NOMO-1 (cell line): Measurements from ENCODE around the gene GPR155.
"Not testable (repeated sequence)": the region's sequence is repeated elsewhere in the genome, so short reads cannot be mapped to it uniquely, and the experiment has no call there.

Experiments
- DNase-seq, 2 experiments: peaks; one replicate each; lab custom pipeline; 2025; ENCODE audit not compliant: unreplicated experiment in 2 of 2; lab: John Stamatoyannopoulos, UW

Gene GPR155

DNA sequence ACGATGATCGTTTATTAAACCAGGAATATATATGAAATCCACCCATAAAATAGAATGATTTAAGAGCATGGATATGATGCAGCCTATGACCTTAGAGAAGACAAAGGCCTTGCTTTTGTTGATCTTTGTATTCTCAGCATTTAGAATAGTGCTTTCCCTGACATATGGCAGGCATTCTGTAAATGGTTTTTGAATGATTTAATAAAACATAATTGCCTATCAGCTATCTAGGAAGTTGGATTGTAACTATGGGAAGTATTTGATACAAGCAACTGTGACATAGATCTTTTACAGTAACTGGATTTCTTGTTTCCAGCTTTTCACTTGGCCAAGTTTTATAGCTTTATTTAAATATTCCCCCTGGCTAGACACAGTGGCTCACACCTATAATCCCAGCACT is 5.1 kb upstream of the GPR155 start:
- no peak for DNase-seq

DNA sequence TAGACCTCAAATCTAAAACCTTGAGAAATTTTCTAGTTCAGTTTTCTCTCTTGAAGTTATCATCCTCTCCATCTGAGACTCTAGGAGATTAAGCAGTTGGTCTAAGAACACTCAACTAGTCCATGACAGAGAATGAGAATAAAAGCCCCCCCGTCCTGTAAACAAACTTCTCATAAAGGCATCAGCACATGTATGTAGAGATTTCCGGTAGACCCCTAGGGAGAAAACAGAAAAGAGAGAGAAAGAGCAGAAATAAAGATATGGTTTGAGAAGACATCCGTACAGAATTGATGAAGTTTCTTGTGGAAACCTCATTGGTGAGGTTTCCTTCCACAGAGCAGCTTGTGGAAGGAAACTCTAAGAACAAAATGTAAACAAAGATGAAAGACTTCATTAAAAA is 3.2 kb upstream of the GPR155 start:
- no peak for DNase-seq

DNA sequence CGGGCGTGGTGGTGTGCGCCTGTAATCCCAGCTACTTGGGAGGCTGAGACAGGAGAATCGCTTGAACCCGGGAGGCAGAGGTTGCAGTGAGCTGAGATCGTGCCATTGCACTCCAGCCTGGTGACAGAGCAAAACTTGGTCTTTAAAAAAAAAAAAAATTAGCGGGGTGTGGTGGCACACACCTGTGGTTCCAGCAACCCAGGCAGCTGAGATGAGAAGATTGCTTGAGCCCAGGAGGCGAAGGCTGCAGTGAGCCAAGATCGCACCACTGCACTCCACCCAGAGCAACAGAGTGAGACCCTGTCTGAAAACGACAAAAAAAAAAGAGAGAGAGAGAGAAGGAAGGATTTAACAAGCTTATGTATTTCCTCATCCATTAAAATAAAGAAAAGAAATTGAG is 2.7 kb upstream of the GPR155 start:
- DNase-seq: not testable (repeated sequence)

DNA sequence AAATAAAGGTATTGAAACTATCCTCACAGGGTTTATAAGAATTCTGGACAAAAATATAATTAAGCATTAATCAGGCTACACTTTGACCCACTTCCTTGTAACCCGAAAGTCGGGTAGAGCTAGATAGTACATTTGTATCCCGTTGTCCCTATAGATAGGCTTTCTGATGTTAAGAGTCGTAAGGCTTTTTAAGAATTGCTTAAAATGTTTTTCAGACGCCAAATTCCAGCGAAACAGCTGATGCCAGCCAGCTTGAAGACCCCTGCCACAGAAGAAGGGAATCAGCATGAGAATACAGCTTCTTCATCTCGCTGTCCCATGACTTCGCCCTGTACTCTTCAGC is 962 bp upstream of the GPR155 start:
- DNase-seq: no peak

DNA sequence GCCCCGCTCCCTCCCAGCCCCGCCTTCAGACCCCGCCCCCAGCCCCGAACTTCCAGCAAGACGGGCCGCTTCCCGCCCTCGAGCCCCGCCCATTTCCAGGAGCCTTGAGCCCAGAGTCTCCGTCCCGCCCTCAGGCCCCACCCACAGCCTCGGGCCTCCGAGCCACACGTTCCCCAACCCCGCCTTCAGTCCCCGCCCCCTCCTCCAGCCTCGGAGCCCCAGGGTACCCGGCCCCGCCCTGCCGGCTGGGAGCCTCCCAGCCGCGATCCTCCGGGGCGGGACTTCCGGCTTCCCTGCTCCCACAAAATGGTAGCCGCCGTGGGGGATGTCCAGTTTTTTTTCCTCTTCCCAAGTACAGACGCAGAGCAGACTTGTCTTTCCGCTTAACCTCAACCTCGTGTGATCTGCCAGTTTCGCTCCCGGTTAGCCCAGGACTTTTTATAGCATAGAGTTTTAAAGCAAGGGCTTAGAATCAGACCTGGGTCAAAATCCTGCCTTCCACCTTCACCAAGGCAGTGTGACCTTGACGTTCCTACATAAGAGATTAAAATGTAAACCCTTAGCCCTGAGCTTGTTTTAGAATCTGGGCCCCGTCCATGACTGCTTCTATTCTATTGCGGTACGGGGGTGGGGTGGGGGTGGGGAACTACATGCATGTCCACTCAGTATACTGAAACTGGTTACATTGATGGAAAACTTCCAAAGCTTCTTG is 435 bp upstream of the GPR155 start:
- peak; percentile 89 to 96 for DNase-seq

DNA sequence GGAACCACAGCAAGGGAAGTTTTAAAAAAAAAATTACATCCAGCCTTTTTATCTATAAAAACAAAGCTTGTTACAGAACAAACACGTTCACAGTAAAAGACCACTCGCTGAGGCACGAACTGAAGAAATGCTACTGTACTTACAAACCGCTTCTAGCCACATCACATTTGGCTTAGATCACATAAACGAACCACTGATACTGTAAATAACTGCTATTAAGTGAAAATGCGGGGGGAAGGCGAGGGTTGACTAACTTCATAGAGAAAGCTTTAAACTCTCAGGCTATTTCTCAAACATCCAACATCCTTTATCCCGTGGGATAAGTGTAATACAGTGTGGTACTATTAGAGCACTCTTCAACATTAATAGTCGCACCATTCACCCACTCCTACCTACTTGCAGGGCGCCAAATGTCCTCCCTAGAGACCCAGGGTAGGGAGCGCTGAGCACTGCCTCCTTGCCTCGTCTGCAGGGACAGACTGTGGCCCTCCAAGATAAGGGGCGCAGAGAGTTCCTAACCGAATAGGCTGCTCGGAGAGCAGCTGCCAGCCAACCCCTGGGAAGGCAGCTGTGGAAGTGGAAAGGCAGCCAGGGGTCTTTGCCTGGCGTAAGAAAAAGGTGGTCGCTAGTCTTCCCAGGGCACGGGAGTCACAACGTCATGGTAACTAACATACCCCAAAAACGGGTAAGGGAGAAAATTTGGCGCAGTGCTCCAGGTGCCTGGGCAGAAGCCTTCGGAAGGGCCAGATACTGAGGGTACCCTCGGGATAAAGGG is 854 bp downstream of the GPR155 start:
- no peak for DNase-seq

DNA sequence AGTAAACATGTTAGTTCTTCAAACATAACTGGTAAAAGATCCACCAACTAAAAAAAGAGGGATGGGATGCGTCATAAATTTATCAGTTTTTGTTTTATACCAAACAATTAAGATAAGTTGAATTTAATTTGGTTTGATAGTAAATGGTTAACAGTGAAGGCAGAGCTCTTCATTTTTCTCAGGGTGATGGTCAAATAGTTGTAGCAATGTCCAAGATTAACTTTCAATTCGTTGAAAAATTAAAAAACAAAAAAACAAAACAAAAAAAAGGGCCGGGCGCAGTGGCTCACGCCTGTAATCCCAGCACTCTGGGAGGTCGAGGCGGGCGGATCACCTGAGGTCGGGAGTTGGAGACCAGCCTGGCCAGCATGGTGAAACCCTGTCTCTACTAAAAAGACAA is 1.8 kb downstream of the GPR155 start:
- not testable (repeated sequence) for DNase-seq

DNA sequence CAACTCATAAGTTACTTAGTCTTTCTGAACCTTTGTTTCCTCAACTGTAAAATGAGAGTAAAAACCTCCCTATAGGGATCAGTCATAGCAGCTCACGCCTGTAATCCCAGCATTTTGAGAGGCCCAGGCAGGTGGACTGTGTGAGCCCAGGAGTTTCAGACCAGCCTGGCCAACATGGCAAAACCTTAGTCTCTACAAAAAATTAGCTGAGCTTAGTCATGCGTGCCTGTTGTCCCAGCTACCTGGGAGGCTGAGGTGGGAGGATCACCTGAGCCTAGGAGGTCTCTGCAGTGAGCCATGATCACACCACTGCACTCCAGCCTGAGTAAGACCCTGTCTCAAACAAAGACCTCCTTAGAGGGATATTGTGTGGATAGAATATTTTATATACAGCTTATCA is 2.3 kb downstream of the GPR155 start:
- no peak for DNase-seq

DNA sequence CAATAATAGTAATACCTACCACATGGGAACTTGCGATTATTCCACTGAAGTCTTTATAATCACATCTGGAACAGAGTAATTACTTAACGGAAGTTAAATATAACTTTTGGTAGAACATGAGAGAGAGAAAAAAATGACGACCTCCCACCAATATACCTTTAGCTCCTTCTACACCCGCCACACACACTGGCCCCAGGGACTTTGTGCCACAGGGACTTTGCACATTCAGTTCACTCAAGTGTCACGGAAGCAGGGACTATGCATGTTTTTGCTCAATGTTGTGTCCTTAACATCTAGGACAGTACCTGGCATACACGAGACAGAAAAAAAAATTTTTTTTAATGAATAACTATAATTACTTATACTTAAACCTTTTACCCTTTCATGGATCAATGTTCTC is 4.0 kb downstream of the GPR155 start:
- no peak for DNase-seq

DNA sequence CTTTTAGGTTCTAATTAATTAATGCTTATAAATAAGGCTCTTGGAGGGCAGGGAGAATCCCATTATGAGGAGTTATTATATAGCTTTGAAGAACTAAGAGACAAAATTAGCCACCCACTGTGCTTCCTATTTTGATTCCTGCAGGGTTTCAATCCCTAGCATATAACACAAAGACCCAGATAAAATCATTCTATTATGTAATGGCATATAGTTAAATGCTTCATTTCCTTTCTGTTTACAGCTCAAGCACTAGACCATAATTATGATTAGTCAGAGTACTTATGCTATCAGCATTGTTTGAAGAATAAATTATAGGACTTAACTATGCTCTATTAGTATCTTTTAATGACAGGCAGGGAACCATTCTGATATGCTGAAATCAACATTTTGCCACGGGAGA is 9.1 kb downstream of the GPR155 start:
- DNase-seq: no peak

DNA sequence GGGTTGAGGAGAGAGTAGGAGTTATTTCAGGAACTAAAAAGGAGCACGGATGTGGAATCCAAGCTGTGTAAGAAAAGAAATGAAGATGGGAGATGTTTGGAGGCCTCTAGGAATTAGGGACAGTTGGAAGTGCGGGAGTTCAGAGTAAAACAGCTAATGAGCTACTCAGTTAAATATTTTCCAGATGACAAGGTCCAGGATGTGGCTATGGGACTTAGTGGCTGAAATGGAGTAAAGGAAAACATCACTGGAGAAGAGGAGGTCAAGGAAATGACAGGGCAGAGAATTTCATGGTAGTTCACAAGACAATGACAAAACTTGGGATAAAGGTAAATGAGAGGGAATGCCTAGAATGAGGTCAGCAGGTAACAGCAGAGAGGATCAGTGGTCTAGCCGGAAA is 13.0 kb downstream of the GPR155 start:
- no peak for DNase-seq

DNA sequence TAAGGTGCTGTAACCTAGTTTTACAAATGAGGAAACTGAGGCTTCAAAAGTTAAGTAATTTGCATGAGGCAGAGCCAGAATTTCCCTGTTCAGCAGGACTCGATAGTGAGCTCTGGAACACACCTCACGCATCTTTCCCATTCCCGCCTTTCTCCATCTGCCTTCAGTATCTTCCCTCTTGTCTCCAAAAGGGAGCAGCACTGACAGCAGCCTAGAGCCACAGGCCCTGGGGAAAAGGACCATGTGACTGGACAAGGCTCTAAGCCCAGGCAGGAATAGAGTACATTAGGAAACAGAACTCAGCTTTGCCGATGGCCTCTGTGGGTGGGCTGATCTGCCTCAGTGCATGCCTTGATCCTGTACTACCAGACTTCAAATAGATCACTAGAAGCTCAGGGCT is 21.5 kb downstream of the GPR155 start:
- no peak for DNase-seq

DNA sequence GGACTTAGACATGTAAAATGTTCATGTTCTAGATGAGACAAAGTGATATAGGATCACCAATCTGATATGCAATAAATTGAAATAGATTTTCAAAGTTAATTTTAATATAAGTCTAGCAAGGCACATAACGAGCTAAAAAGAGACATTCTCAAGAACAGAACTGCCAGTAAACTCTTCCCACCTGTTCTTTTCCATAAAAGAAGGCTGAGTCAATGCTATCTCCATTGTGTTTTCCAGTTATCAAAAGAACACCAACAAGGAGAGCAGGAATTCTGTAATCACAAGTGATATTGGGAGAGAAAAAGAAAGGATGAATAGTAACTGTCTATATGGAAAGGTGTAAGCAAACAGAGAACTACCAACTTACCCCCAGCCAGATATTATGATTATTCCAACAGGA is 25.6 kb downstream of the GPR155 start:
- no peak for DNase-seq

DNA sequence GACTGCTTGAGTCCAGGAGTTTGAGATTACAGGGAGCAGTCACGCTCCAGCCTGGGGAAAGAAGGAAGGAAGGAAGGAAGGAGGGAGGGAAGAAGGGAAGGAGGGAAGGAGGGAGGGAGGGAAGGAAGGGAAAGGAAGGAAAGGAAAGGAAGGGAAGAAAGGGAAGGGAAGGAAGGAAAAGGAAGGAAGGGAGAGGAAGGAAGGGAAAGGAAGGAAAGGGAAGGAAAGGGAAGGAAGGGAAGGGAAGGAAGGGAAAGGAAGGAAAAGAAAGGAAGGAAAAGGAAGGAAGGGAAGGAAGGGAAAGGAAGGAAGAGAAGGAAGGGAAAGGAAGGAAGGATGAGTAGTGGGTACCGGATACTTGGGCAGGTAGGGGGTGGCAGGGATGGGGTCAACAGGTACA is 32.3 kb downstream of the GPR155 start:
- no peak for DNase-seq

DNA sequence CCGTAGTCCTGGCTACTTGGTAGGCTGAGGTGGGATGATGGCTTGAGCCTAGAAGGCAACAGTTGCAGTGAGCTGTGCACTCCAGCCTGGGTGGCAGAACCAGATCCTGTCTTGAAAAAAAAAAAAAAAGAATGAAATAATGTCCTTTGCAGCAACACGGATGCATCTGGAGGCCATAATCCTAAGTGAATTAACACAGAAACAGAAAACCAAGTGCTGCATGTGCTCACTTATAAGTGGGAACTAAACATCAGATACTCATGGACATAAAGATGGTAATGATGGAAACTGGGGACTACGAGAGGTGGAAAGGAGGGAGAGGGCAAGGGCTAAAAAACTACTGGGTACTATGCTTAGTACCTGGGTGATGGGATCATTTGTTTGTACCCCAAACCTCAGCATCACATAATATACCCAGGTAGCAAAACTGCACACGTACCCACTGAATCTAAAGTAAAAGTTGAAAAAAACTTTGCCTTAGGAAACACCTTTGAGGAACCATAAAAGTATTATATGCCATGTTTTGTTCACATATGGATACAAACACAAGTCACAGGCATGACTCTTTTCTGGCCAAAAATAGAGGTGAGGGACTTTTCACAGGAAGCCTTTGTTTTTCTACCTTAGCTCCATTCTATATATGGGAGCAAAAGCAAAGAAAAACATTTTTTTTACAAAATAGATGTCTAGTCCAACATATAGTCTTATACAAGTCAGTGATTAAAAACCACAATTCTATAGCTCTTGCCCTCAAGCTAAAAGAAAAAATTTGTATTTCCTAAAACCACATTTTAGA is 36.6 kb downstream of the GPR155 start:
- DNase-seq: no peak

DNA sequence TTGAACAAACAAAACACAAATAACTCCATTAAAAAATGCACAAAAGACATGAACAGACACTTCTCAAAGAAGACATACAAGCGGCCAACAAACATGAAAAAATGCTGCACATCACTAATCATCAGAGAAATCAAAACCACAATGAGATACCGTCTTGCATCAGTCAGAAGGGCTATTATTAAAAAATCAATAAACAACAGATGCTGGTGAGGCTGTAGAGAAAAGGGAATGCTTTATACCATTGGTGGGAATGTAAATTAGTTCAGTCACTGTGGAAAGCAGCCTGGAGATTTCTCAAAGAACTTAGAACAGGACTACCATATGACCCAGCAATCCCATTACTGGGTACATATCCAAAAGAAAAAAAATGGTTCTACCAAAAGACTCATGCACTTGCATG is 37.8 kb downstream of the GPR155 start:
- no peak for DNase-seq

DNA sequence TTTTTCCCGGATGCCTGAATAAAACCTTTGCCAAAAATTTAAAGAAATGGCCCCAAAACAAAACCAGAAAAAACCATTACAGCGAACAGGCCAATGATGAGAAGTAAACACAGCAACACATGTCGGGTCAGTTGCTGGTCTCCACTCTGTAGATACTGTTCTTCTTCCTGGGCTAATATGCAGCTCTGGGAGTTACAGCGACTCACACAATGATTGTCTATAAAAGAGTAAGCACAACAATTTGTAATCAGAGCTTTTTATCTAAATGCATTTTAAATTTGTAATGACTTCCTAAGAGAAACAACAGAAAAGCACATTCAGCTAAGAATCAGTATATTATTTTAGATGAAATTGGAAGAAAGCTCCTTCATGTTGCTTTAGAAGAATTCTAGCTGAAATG is 40.3 kb downstream of the GPR155 start:
- no peak for DNase-seq

DNA sequence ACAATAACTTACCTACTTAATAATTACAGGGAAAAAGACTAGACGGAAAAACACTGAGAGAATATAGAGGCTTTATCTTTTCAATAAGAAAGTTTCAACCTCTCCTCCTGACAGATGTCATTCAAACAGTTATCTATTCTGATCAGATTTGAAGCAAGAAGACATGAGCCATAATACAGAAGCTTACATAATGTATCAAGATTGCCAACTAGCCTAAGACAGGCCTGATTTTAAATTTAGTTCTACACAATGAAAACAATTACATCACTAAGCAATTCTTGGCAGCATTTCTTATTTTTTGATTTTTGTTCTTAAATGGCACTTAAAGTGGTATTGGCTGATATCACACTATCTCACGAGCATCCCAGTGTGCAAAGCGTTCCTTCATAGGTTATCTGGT is 41.6 kb downstream of the GPR155 start:
- DNase-seq: no peak

DNA sequence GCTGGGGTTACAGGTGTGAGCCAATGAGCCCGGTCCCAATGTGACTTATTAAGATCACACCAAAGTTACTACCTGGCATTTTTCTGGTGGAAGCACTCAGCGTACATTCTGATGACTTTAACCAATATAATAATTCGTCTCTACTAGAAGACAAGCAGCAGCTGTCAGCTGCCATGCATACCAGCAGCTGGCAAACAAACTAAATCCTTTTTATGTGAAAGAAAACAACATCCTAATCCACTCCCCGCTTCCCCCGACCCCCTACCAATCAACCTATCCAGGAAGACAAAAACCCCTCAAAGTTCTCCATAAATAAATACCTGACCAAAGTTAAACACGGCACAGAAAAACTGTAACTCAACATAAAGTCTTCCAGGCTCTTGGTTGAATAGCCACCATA is 42.1 kb downstream of the GPR155 start:
- DNase-seq: no peak

DNA sequence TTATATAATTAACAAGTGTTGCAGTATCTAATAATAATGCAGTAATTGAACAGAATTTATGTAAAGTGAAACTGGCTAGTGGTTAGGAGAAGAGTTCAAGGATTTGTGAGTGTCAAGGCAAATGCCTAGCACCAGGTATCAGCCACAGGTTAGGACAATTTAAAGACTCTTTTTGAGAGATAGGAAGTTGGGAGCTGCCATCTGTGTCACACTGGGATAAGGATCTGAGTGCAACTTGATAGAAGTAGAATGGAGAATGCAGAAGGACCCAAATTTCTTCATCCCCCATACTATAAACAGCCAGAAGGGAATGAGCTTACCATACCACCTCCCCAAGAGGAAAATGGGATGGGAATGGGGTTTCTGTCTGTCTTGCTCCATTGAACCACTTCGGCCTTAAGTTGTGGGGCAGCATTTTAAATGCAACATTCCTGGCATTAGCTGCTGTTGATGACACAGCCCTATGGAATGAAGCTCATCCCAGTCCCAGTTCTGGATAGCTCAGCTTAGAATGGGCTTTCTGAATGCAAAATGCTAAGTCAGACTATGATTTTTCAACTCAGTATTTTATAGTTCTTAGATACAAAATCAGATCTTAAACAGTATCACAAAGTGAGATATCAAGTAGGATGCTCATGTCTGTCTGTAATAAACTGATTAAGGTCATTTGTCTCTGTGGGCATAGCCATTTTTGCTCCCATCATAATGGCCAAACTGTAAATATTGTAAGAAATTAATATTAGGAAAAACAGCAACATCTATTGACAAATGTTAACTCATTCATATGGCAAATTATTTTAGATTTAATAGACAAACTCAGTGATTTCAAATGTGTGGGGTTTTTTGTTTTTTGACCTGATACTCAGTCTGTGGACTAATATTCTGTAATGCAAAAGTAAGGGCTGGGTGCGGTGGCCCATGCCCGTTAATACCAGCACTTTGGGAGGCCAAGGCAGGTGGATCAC is 44.0 kb downstream of the GPR155 start:
- DNase-seq: no peak

DNA sequence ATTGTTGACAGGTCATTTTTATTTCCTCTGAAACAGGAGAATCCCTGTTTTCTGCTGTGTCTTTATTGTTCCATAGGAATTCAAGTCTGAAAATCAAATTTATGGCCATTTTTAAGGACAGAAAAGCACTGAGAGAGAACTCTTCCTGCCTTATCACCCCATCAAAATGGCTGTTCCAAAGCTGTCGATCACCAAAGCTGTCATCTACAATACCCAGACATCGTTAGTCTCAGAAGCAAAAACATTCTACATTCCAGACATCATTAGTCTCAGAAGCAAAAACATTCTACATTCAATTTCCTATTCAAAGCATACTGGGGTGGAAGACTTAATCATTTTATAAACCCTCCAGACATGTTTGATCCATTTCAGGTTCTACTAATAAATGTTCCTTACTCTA is 46.9 kb downstream of the GPR155 start:
- no peak for DNase-seq
